GF-D8 (cell line): ENCODE data around the gene FAHD1.

Experiments used
- DNase-seq: peaks from one replicate; lab custom pipeline; 2025; lab: John Stamatoyannopoulos, UW

Gene FAHD1

GRCh38 chr16:1817716-1818115, 9.3 kb upstream of the FAHD1 start:
- no peak for DNase-seq

GRCh38 chr16:1818204-1818872, 8.7 kb upstream of the FAHD1 start:
- no peak for DNase-seq

GRCh38 chr16:1818873-1819525, 8.0 kb upstream of the FAHD1 start:
- DNase-seq: no peak

GRCh38 chr16:1819611-1820010, 7.4 kb upstream of the FAHD1 start:
- DNase-seq: no peak

GRCh38 chr16:1820096-1820945, 6.7 kb upstream of the FAHD1 start:
- no peak for DNase-seq

GRCh38 chr16:1820946-1821290, 6.1 kb upstream of the FAHD1 start:
- no peak for DNase-seq

GRCh38 chr16:1821861-1822611, 5.0 kb upstream of the FAHD1 start:
- DNase-seq: no peak

GRCh38 chr16:1822801-1823200, 4.2 kb upstream of the FAHD1 start:
- no peak for DNase-seq

- no peak for DNase-seq
Observed at GRCh38 chr16:1823821-1824220, 3.2 kb upstream of the FAHD1 start.

GRCh38 chr16:1825381-1825863, 1.6 kb upstream of the FAHD1 start:
- DNase-seq: no peak

- DNase-seq: peak; percentile 46
Observed at GRCh38 chr16:1825864-1826690, 929 bp upstream of the FAHD1 start.

GRCh38 chr16:1828645-1829410, 1.8 kb downstream of the FAHD1 start:
- DNase-seq: no peak

GRCh38 chr16:1830213-1830612, 3.2 kb downstream of the FAHD1 start:
- no peak for DNase-seq

- no peak for DNase-seq
Observed at GRCh38 chr16:1831186-1832075, 4.4 kb downstream of the FAHD1 start.

GRCh38 chr16:1832838-1833454, 5.9 kb downstream of the FAHD1 start:
- no peak for DNase-seq

GRCh38 chr16:1834096-1834495, 7.1 kb downstream of the FAHD1 start:
- DNase-seq: no peak

- peak; percentile 63 for DNase-seq
Observed at GRCh38 chr16:1839554-1839953, 12.5 kb downstream of the FAHD1 start.

GRCh38 chr16:1845985-1846384, 19.0 kb downstream of the FAHD1 start:
- no peak for DNase-seq

GRCh38 chr16:1846416-1846815, 19.4 kb downstream of the FAHD1 start:
- no peak for DNase-seq
